Right ventricle myocardium inferior (tissue), 1 donor: ENCODE results near the gene SIGLEC9. TPM values are rescaled to one million over a fixed set of nuclear protein-coding genes. Genes with fewer than 3 reads are reported as not detected.
"Not testable (repeated sequence)": the region's sequence is repeated elsewhere in the genome, so short reads cannot be mapped to it uniquely, and the experiment has no call there.

Source experiments
- ATAC-seq: fragments of 200-7000 bp; cut with Tn5 transposase; one replicate; pipeline ENCODE4 v1.9.1; 2020; ENCODE audit warnings: mild to moderate bottlenecking, moderate library complexity
- DNase-seq: peaks from one replicate; pipeline ENCODE4 v3.0.0; 2021; ENCODE audit errors: missing footprints
- intact Hi-C: fragments of 100-400 bp; cut with DNase I; formaldehyde crosslinking; loops from one replicate; pipeline ENCODE4 v1.11.0; 2022
- total RNA-seq: library from RNA; stranded (reverse); fragmentation: NEBNext Ultra II Directional; extraction: Animal tissue kit (Norgen Biotek cat#: 25700); gene quantifications from one replicate; pipeline ENCODE4 v1.2.1, GENCODE V29; 2021
- donor health status: DM: no; HTN: yes; CAD: no; lungs with severe emphysema.

SIGLEC9 gene
- total RNA-seq, 1 donor from 2014 or later = 2.9 TPM

DNA sequence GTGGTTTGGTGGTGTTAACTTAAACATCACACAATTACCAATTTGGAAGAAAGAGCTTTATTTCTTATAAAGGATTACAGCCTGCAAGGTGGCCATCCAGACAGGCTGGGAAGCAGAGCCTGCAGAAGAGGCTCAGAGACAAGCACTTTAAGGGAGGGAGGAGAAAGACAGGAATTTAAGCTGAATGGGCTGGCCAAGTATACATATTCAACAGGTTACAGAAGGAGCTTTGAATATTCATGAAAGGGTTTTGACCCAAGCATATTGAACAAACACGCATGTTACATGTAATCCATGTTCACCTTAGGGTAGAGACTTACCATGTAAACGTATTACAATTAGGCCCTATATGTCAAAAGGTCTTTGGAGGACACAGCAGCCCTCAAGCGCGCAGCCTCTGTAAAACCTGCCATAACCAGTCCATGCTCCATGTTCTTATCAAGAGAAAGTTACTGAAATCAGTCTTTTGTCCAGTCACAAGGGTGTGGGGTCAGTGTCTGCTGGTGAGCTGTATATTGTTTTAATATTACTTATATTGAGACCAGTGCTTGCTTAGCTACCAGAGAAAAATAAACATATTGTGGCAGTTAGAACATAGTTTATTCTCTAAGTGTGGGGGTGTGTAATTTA is 37.3 kb downstream of the SIGLEC9 start:
- intact Hi-C loops = loop anchor here (10.0 kb wide), 1 partner anchor 147 kb away; the partner anchor contains the start of gene KLK10
- ATAC-seq (no peak), DNase-seq (no peak)

DNA sequence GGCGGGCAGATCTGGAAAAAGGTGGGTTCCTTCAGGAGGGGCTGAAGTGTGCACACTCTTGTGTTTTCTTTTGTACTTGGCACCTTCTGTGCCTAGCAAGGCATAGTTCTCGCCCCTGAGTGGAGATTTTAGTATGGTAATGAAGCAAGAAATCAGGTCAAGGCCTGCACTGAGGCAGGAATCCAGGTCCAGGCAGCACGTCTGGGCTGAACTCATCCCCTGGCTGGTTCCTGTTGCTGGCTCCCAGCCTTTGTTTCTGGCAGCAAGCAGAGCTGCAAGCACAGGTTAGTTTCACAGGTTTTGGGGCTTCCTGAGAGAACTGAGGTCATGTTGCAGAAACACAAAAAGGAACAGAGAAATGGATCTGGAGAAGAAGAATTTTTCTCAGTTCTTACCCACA is 38.6 kb downstream of the SIGLEC9 start:
- ATAC-seq = no peak
- intact Hi-C loops = loop anchor here (10.0 kb wide), 1 partner anchor 148 kb away; the partner anchor contains the start of gene KLK10

GRCh38 chr19:51164215-51164614 is 39.5 kb downstream of the SIGLEC9 start:
- DNase-seq (no peak), ATAC-seq (no peak)
- intact Hi-C loops = loop anchor here (10.0 kb wide), 1 partner anchor 149 kb away; the partner anchor contains the start of gene KLK10

More for the DNA sequence above, 38.6 kb downstream of the SIGLEC9 start:
- no peak for DNase-seq

DNA sequence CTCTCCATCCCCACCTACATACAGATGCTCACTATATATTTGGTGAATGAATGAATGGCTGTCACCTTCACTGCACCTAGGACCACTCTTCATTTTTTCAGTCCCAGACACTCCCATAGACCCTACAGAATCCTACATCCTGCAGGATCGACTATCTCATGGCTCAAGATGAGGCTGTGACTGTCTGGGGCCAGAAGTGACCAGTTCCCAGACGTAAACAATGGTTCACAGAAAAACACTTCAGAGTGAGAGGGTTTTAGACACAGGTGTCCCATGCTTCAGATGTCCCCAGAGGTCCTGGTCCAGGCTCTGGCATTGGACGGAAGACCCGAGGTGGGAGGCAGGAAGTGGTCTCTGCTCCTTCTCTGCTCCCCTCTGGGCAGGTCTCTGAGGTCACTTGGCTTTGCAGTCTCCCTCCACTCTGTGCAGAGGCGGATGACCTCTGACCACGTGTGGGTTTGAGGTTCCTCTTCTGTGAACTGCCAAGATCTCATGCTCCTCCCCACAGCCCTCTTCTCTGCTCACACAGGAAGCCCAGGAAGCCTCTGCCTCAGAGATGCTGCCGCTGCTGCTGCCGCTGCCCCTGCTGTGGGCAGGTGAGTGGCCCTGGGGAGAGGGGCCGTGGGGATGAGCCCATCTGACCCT is 42.3 kb downstream of the SIGLEC9 start:
- DNase-seq (no peak), ATAC-seq (no peak)
- intact Hi-C loops = loop anchor here (10.0 kb wide), 1 partner anchor 152 kb away; the partner anchor contains the start of gene KLK10

DNA sequence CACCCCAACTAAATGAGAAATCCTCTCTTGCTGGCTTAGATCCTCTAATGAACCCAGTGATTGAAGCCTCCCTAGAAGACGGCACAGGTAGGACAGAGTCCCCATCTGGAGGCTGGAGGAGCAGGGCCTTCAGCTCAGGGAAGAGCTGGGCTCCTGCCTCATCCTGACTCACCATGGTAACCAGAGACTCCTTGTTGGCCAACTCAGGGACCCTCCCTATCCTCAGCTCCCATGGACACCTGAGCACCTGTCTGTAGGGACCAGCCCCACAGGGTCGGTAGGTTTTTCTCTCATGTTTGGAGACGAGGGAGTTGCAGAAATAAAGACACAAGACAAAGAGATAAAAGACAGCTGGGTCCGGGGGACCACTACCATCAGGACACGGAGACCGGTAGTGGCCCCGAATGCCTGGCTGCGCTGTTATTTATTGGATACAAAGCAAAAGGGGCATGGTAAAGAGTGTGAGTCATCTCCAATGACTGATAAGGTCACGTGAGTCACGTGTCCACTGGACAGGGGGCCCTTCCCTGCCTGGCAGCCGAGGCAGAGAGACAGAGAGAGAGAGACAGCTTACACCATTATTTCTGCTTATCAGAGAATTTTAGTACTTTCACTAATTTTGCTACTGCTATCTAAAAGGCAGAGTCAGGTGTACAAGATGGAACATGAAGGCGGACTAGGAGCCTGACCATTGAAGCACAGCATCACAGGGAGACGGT is 44.0 kb downstream of the SIGLEC9 start:
- DNase-seq (no peak), ATAC-seq (no peak)
- intact Hi-C loops = loop anchor here (2.0 to 10.0 kb wide), 2 partner anchors 154 to 238 kb away; partner anchors contain the start of gene KLK10

DNA sequence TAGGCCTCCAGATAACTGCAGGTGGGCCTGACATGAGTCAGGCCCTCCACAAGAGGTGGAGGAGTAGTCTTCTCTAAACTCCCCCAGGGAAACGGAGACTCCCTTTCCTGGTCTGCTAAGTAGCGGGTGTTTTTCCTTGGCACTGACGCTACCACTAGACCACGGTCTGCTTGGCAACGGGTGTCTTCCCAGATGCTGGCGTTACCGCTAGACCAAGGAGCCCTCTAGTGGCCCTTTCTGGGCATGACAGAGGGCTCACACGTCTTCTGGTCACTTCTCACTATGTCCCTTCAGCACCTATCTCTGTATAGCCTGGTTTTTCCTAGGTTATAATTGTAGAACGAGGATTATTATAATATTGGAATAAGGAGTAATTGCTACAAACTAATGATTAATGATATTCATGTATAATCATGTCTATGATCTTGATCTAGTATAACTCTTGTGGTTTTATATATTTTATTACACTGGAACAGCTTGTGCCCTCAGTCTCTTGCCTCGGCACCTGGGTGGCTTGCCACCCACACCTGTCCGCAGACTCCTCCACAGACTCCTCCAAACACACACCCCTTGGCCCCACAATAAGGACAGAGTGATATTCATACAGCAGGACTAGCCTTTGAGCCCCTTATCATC is 44.7 kb downstream of the SIGLEC9 start:
- peak; percentile 85 for DNase-seq
- ATAC-seq = not testable (repeated sequence)
- intact Hi-C loops = loop anchor here (2.0 to 10.0 kb wide), 2 partner anchors 155 to 239 kb away; partner anchors contain the start of gene KLK10

- intact Hi-C loops = no loop called here
- DNase-seq (no peak), ATAC-seq (no peak)
Measured at GRCh38 chr19:51172223-51172622, 47.5 kb downstream of the SIGLEC9 start.

GRCh38 chr19:51173681-51174080 is 49.0 kb downstream of the SIGLEC9 start:
- intact Hi-C loops = no loop called here
- no peak for ATAC-seq
- no peak for DNase-seq

DNA sequence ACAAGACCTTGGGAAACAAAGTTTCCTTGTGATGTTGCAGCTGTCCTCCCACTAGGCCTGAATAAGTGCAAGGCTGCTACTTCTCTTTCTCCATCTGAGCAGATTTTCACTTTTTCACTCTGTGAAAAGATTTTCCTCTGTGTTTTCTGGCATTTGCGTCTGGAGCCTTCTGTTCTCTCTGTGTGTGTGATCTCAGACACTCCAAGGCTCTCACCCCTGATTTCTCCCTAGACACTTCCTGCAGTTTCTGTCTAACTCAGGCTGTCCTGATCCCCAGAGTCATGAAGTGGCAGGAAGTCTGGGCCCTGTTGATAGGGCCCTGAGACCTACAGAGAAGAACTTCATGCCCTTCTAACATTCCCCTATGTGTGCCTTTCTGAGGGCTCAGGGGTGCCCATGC is 54.5 kb downstream of the SIGLEC9 start:
- intact Hi-C loops = no loop called here
- DNase-seq (no peak), ATAC-seq (peak; percentile 43)

Other genes with a start within 250 kb of the SIGLEC9 start
- not detected for gene KLK4, start 213.5 kb upstream of the SIGLEC9 start, total RNA-seq
- gene KLK5, start 171.9 kb upstream of the SIGLEC9 start, total RNA-seq = not detected
- gene KLK6, start 155.3 kb upstream of the SIGLEC9 start, total RNA-seq = not detected
- not detected for gene KLK7, start 141.0 kb upstream of the SIGLEC9 start, total RNA-seq
- gene KLK8, start 123.3 kb upstream of the SIGLEC9 start, total RNA-seq = not detected
- not detected for gene KLK10, start 105.2 kb upstream of the SIGLEC9 start, total RNA-seq
- not detected for gene KLK11, start 98.3 kb upstream of the SIGLEC9 start, total RNA-seq
- not detected for gene KLK12, start 89.9 kb upstream of the SIGLEC9 start, total RNA-seq
- not detected for gene KLK13, start 59.8 kb upstream of the SIGLEC9 start, total RNA-seq
- gene KLK14, start 42.0 kb upstream of the SIGLEC9 start, total RNA-seq = 2.8 TPM
- gene CTU1, start 16.5 kb upstream of the SIGLEC9 start, total RNA-seq = 5.2 TPM
- 0.87 TPM for gene SIGLEC7, start 17.4 kb downstream of the SIGLEC9 start, total RNA-seq
- gene CD33, start 100.2 kb downstream of the SIGLEC9 start, total RNA-seq = 6.5 TPM
- gene SIGLECL1, start 126.2 kb downstream of the SIGLEC9 start, total RNA-seq = not detected
- not detected for gene IGLON5, start 186.7 kb downstream of the SIGLEC9 start, total RNA-seq
- 0.51 TPM for gene VSIG10L, start 217.2 kb downstream of the SIGLEC9 start, total RNA-seq
- gene ETFB, start 241.5 kb downstream of the SIGLEC9 start, total RNA-seq = 497 TPM
- gene CLDND2, start 244.1 kb downstream of the SIGLEC9 start, total RNA-seq = 1.7 TPM
- gene NKG7, start 247.7 kb downstream of the SIGLEC9 start, total RNA-seq = 3.5 TPM